ENCODE results near the gene GATD1. TPM values are rescaled to one million over a fixed set of nuclear protein-coding genes. Genes with fewer than 3 reads are reported as not detected.

GATD1 gene
- total RNA-seq, 1 experiment from 2014 or later: 81.3 TPM

GRCh38 chr11:818396-819128, 41.3 kb upstream of the GATD1 start, which contains the start of gene PNPLA2:
Gene PNPLA2 (plus strand): TSS chr11:818914. CDS start chr11:819719, 805 bp downstream.
- H3K27ac ChIP-seq (ENCODE audit: low read depth, low read length, poor library complexity, severe bottlenecking): peak within 1 kb of the TSS; percentile 87
- POLR2A ChIA-PET (ENCODE audit: low non-redundant PET): interaction anchor here (0.6 to 1.0 kb wide), 2 partner anchors 9 to 112 kb away, joined by 3 to 8 read pairs; partner anchors contain the start of gene RPLP2
- H3K36me3 ChIP-seq (ENCODE audit: insufficient read depth, low read length, poor library complexity, severe bottlenecking): peaks cover 4% of the 10 kb centered on the region
- H3K4me1 ChIP-seq (ENCODE audit: insufficient read depth, low read length, poor library complexity, severe bottlenecking): peaks cover 6% of the 10 kb centered on the region
- no peaks in the 10 kb centered on the region for H3K9me3 ChIP-seq (ENCODE audit: low read depth, low read length, poor library complexity, severe bottlenecking)
- TF ChIP-seq CTCF (conservative IDR thresholded peaks at IDR 0.05; ENCODE audit: low read depth, low read length) (no peak), EZH2 (IDR thresholded peaks at IDR 0.05; ENCODE audit: borderline replicate concordance, low read depth, low read length, poor library complexity, severe bottlenecking) (no peak)
- BruUV-seq (replicated peaks): no TSS peak
- CTCF ChIA-PET: no interaction called here
- intact Hi-C loops (cut with micrococcal nuclease; ENCODE audit: unreplicated experiment): no loop called here
- DNase-seq (ENCODE audit: low spot score): no peak
- no peaks in the 10 kb centered on the region for H3K27me3 ChIP-seq (replicated peaks; ENCODE audit: insufficient read depth, low read depth, low read length, poor library complexity)
- H3K4me3 ChIP-seq (ENCODE audit: low read depth, low read length, poor library complexity, severe bottlenecking): peak within 1 kb of the TSS; percentile 82

- BruUV-seq (replicated peaks): no TSS peak
- ChIA-PET POLR2A (ENCODE audit: low non-redundant PET) (interaction anchor here (0.6 kb wide), 1 partner anchor 59 kb away, joined by 3 read pairs; no protein-coding TSS in a partner anchor), CTCF (no interaction called here)
- no peaks in the 10 kb centered on the region for H3K9me3 ChIP-seq (ENCODE audit: low read depth, low read length, poor library complexity, severe bottlenecking)
- no peaks in the 10 kb centered on the region for H3K27me3 ChIP-seq (replicated peaks; ENCODE audit: insufficient read depth, low read depth, low read length, poor library complexity)
- peaks cover 11% of the 10 kb centered on the region for H3K4me1 ChIP-seq (ENCODE audit: insufficient read depth, low read length, poor library complexity, severe bottlenecking)
- no peak overlapping the region for H3K4me3 ChIP-seq (ENCODE audit: low read depth, low read length, poor library complexity, severe bottlenecking)
- intact Hi-C loops (cut with micrococcal nuclease; ENCODE audit: unreplicated experiment): no loop called here
- no peak overlapping the region for H3K27ac ChIP-seq (ENCODE audit: low read depth, low read length, poor library complexity, severe bottlenecking)
- no peak for TF ChIP-seq EZH2 (IDR thresholded peaks at IDR 0.05; ENCODE audit: borderline replicate concordance, low read depth, low read length, poor library complexity, severe bottlenecking)
- no peak for TF ChIP-seq CTCF (conservative IDR thresholded peaks at IDR 0.05; ENCODE audit: low read depth, low read length)
- DNase-seq (ENCODE audit: low spot score): no peak
- H3K36me3 ChIP-seq (ENCODE audit: insufficient read depth, low read length, poor library complexity, severe bottlenecking): peaks cover 24% of the 10 kb centered on the region
Observed at GRCh38 chr11:816433-816779, 39.1 kb upstream of the GATD1 start.

GRCh38 chr11:815675-816432, 38.6 kb upstream of the GATD1 start:
- ChIA-PET POLR2A (ENCODE audit: low non-redundant PET) (no interaction called here), CTCF (no interaction called here)
- Histone ChIP-seq H3K4me1 (ENCODE audit: insufficient read depth, low read length, poor library complexity, severe bottlenecking) (peaks cover 16% of the 10 kb centered on the region), H3K27me3 (replicated peaks; ENCODE audit: insufficient read depth, low read depth, low read length, poor library complexity) (no peaks in the 10 kb centered on the region), H3K9me3 (ENCODE audit: low read depth, low read length, poor library complexity, severe bottlenecking) (no peaks in the 10 kb centered on the region), H3K27ac (ENCODE audit: low read depth, low read length, poor library complexity, severe bottlenecking) (no peak overlapping the region), H3K4me3 (ENCODE audit: low read depth, low read length, poor library complexity, severe bottlenecking) (no peak overlapping the region), H3K36me3 (ENCODE audit: insufficient read depth, low read length, poor library complexity, severe bottlenecking) (peaks cover 29% of the 10 kb centered on the region)
- TF ChIP-seq EZH2 (IDR thresholded peaks at IDR 0.05; ENCODE audit: borderline replicate concordance, low read depth, low read length, poor library complexity, severe bottlenecking) (no peak), CTCF (conservative IDR thresholded peaks at IDR 0.05; ENCODE audit: low read depth, low read length) (no peak)
- no TSS peak for BruUV-seq (replicated peaks)
- intact Hi-C loops (cut with micrococcal nuclease; ENCODE audit: unreplicated experiment): no loop called here
- DNase-seq (ENCODE audit: low spot score): no peak
